Breast epithelium (tissue), 3 donors: ENCODE data around the gene MACC1.

ENCODE experiments used
- POLR2A ChIP-seq: fragments of 450-650 bp; IDR thresholded peaks from one replicate; pipeline ENCODE4 v1.6.1; 2016; ENCODE audit warnings: antibody characterized with exemption, mild to moderate bottlenecking, moderate library complexity
- TF ChIP-seq, protein P1 (sequence below), 3 donors: fragments of 450-650 bp; IDR thresholded peaks; one replicate each; pipeline ENCODE4 v1.5.1; 2016 to 2017; ENCODE audit warnings: antibody characterized with exemption in 3 of 3, mild to moderate bottlenecking in 3 of 3, moderate library complexity in 3 of 3

DNA sequence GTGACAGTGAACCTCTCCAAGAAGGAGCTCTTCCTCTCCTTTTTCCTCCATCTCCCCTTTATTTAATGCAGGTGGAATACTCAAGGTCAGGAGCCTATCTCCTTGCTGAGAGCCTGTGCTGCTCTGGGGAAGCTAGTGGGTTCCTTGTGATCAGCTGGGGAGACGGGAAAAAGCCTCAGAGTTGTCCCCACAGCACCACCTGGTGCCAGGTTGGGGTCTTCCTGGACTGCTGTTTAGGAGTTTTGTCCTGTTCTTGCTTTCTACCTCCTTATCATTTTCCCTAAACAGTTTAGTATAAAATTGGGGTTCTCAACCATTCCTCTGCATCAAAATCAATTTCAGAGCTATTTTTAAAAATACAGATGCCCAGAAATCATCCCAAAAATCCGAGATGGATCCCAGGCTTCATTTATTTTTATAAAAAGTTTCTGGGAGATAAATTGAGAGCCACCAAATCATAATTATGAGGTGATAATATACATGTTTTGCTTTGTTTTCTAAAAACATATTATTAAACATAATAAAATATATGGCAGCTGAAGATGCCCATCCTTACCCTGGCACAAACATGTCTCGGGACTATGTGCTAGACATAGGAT, 44.3 kb downstream of the MACC1 start:
- TF ChIP-seq POLR2A: no peak
- TF ChIP-seq, protein P1, sequence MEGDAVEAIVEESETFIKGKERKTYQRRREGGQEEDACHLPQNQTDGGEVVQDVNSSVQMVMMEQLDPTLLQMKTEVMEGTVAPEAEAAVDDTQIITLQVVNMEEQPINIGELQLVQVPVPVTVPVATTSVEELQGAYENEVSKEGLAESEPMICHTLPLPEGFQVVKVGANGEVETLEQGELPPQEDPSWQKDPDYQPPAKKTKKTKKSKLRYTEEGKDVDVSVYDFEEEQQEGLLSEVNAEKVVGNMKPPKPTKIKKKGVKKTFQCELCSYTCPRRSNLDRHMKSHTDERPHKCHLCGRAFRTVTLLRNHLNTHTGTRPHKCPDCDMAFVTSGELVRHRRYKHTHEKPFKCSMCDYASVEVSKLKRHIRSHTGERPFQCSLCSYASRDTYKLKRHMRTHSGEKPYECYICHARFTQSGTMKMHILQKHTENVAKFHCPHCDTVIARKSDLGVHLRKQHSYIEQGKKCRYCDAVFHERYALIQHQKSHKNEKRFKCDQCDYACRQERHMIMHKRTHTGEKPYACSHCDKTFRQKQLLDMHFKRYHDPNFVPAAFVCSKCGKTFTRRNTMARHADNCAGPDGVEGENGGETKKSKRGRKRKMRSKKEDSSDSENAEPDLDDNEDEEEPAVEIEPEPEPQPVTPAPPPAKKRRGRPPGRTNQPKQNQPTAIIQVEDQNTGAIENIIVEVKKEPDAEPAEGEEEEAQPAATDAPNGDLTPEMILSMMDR (IDR thresholded peaks at IDR 0.05): peak in 2 of 3 donors; percentile 31 to 37
